Measurements from ENCODE around the gene PRPF31.

DNA sequence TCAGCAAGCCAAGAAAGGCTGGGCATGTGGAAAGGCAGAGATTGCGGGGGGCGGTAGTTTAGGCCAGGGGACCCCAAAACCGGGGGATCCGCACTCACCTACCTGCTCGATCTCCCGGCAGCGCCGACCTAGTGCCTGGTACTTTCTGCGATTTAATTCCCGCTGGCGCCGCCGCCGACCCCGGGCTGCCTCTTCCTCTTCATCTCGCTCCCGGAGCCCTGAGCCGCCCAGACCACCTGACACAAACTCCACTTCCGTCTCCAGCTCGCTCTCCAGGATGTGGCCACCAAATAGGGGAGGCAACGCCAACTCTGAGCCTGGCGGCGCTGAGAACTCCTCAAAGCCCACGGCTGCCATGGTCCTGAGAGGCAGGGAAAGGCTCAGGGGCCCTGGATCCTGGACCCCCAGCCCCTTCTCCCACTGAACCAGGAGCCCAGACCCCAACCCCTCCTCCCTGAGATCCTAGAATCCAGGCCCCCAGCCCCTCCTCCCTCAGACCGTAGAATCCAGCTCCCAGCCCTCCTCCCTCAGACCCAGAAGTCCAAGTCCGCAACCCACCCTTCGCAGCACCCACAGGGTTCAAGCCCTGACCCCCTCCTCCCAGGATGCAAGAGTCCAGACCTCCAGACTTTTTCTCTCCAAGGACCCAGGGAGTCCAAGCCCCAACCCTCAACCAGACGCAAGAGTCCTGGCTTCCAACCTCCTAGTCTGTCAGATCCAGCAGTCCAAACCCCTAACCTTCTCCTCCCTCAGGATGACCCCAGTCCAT is 1.0 kb upstream of the PRPF31 start:
- TF ChIP-seq, protein P1, sequence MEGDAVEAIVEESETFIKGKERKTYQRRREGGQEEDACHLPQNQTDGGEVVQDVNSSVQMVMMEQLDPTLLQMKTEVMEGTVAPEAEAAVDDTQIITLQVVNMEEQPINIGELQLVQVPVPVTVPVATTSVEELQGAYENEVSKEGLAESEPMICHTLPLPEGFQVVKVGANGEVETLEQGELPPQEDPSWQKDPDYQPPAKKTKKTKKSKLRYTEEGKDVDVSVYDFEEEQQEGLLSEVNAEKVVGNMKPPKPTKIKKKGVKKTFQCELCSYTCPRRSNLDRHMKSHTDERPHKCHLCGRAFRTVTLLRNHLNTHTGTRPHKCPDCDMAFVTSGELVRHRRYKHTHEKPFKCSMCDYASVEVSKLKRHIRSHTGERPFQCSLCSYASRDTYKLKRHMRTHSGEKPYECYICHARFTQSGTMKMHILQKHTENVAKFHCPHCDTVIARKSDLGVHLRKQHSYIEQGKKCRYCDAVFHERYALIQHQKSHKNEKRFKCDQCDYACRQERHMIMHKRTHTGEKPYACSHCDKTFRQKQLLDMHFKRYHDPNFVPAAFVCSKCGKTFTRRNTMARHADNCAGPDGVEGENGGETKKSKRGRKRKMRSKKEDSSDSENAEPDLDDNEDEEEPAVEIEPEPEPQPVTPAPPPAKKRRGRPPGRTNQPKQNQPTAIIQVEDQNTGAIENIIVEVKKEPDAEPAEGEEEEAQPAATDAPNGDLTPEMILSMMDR (IDR thresholded peaks at IDR 0.05): no peak
- no peak for TF ChIP-seq POLR2A (IDR thresholded peaks at IDR 0.05)
